GM21786 (cell line): ENCODE measurements around the gene LONP1.
"Not testable (repeated sequence)": the region's sequence is repeated elsewhere in the genome, so short reads cannot be mapped to it uniquely, and the experiment has no call there.

Experiments used
- ATAC-seq: cut with Tn5 transposase; IDR thresholded peaks from one replicate; pipeline ENCODE4 v1.9.1; 2021; ENCODE audit not compliant: unreplicated experiment

Gene LONP1

GRCh38 chr19:5693195-5694166 lies 26.5 kb downstream of the LONP1 start:
- no peak for ATAC-seq

DNA sequence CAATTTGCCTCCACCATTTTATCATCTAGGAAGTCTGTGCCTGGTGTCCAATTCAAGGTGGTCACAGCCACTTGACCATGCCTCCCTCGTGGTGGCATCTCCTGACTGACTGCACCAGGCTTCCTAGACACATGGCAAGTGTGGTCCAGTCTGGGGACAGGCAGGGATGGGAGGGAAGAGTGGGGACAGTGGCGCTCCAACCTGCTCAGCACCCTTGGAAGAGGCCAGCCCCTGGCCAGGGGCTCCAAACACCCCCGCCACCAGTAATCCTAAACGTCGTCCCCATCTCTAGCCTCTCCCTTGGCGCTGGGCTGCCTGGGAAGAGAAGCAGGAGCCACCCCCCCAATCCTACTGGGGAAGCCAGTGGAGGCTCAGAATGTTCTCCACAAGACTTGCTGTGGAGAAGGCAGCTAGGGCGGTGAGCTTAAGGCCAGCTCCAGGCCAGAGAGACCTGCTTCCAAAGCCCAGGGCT lies 27.2 kb downstream of the LONP1 start:
- no peak for ATAC-seq

DNA sequence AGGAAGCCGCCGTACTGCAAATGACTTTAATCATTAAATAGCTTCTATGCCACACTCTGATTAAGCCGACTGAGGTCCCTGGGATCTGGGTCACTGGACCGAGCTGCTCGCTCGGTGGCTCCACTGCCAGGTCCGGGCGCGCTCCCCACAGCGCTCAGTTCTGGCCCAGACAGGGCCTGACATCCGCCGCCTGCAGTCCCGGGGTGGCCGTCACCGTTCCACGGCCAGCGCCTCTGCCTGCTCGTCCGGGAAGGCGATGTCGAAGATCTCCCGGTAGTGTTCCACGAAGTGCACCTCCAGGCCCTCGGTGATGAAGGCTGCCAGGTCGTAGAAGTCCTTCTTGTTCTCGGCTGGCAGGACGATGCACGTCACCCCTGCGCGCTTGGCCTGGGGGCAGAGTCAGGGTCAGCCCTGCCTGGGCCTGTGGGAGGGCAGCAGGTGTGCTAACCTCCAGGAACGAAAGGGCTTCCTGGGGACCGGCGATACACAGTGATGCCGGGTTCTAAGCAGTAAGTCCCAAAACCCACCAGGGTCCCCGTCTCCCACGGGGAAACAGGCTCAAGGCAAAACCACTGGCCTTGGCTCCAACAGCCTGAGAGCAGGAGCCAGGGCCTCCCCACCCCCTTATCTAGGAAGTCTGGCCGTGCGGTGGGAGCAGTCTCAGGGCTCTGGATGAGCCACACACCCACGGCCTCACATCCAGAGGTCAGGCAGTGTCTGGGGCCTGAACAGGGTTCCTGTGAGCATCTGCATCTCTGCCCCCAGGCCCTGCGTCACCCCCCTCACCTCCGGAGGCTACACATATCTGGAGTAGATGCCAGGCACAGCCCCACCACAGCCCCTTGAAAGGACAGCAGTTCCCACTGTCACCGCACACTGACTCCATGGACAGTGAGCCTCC lies 27.9 kb downstream of the LONP1 start:
- no peak for ATAC-seq

DNA sequence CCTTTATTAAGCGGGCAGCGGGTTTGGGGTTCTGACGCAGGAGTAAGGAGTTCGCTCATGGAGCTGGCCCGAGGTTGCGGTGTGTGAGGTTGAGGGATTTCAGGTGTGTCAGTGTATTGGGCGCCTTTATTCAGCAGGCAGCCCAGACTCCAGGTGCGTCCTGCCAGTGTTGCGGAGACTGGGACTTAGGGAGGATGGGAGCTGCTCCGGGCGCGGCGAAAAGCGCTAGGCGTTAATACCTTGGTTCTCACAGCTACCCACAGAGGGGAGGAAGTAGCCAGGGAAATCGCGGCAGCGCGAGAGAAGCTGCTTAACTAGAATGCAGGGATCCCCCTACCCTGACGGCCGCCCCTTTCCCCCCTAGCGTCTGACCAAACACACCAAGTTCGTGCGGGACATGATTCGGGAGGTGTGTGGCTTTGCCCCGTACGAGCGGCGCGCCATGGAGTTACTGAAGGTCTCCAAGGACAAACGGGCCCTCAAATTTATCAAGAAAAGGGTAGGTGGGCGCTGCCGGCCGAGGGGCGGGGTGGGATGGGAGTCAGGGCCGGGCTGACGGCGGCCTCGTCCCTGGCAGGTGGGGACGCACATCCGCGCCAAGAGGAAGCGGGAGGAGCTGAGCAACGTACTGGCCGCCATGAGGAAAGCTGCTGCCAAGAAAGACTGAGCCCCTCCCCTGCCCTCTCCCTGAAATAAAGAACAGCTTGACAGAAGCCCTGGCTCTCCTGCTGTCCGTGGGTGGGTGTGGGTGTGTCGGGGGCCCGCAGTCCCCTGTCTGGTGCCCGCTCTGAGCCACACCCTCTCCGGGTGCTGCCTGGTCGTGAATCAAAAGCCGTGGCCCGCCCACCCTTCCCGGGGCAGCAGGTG lies 28.8 kb downstream of the LONP1 start:
- ATAC-seq: no peak

DNA sequence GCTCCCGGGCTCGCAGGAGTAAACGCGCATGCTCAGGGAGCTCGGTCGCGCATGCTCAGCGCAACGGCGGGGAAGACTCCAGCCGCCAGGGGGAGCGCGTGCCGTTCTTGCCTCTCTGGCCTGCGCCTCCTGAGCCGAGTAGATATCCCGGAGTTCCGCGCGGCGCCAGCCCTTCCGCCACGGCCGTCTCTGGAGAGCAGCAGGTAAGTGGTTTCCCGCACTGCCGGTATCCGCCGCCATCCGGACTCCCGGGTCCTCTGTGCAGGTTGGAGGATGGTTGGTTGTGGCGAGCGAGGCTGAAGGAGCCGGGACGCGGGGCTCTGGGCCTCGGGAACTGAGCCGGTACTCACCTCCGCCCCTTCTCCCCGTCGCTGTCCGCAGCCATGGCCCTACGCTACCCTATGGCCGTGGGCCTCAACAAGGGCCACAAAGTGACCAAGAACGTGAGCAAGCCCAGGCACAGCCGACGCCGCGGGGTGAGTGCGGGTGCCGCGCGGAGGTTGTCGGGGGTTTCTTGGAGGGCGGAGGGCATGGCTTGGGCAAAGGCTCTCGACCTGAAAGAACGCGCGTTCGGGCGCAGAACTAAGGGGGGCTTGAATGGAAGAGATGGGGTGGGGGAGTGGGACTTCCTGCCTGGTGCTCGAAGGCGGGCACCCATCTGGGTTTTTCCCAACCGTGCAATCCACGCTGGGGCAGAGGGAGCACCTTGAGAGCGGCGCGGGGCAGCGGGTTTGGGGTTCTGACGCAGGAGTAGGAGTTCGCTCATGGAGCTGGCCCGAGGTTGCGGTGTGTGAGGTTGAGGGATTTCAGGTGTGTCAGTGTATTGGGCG lies 29.6 kb downstream of the LONP1 start, which contains the start of gene RPL36:
Gene RPL36, plus strand, starts transcription at position 171 of the 830 bp plus-strand sequence. Its CDS starts 213 bp downstream, at position 384.
- ATAC-seq: peak; percentile 37

DNA sequence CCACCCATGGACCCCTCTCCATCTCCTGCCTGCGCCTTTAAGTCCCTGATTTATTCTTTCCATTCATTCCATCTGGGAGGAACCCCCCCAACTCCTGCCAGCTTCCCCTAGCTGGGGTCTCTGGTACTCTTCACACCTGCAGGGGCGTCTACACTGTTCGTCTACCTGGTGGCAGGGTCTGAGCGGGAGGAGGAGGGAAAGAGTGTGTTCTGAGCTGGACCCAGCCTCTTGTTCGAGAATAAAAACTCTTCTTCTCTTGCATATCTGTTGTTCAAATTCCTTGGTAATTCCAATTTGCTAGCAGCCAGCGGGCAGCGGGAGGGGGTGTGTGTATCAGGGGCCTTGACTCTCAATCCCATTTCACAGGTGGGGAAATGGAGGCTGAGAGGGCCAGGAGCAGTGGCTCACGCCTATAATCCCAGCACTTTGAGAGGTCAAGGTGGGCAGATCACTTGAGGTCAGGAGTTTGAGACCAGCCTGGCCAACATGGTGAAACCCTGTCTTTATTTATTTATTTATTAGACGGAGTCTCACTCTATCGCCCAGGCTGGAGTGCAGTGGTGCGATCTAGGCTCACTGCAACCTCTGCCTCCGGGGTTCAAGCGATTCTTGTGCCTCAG lies 31.6 kb downstream of the LONP1 start:
- ATAC-seq: not testable (repeated sequence)

GRCh38 chr19:5687360-5688198 lies 32.4 kb downstream of the LONP1 start:
- ATAC-seq: no peak

DNA sequence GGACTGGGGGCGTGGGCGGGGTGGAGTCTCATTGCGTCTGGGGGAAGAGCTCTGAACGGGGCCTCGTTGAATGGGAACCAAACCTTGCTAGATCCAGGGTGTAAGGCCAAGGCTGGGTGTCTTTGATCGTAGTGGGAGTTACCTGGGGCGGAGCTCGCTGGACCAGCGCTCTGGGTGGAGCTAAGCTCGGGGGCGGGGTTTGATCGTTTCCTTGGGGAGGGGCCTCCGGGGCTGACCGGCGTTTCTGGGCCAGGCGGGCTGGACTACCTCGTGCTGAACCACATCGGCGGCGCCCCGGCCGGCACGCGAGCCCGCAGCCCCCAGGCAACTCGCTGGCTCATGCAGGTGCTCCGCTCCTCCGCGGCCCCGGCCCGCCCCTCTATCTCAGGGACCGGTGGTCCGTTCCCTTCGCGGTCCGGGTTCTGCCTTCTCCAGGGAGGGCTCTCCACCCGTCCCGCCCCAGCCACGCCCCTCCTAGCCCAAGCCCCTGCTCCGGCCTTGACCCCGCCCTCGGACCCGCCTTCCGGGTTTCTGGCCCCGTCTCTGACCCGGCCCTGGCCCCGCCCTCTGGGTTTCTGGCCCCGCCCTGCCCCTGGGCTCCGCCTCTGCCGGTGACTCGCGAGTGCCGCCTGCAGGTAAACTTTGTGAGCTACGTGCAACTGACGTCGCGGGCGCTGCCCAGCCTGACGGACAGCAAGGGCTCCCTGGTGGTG lies 33.1 kb downstream of the LONP1 start:
- peak; percentile 53 for ATAC-seq

- ATAC-seq: no peak
These were observed 33.7 kb downstream of the LONP1 start for GRCh38 chr19:5686326-5686646.

DNA sequence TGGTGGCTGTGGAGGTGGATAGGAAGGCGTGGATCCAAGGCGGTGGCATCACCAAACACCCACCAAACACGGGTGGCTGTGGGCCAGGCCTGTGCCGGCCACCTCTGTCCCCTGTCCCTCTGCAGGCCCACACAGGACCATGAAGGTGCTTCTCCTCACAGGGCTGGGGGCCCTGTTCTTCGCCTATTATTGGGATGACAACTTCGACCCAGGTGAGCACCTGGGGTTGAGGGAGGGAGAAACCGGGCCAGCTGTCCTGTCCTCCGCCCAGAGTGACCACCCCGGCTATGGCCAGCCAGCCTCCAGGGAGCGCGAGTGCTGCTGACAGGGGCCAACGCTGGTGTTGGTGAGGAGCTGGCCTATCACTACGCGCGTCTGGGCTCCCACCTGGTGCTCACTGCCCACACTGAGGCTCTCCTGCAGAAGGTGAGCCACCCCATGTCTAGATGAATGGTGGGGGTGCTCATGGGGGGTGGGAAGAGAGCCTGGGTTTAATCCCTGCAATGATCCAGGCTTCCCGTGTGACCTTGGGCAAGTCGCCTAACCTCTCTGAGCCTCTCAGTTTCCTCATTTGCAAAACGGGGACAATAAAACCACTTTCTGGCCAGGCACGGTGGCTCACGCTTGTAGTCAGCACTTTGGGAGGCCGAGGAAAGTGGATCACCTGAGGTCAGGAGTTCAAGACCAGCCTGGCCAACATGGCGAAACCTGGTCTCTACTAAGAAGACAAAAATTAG lies 35.1 kb downstream of the LONP1 start:
- ATAC-seq: no peak

DNA sequence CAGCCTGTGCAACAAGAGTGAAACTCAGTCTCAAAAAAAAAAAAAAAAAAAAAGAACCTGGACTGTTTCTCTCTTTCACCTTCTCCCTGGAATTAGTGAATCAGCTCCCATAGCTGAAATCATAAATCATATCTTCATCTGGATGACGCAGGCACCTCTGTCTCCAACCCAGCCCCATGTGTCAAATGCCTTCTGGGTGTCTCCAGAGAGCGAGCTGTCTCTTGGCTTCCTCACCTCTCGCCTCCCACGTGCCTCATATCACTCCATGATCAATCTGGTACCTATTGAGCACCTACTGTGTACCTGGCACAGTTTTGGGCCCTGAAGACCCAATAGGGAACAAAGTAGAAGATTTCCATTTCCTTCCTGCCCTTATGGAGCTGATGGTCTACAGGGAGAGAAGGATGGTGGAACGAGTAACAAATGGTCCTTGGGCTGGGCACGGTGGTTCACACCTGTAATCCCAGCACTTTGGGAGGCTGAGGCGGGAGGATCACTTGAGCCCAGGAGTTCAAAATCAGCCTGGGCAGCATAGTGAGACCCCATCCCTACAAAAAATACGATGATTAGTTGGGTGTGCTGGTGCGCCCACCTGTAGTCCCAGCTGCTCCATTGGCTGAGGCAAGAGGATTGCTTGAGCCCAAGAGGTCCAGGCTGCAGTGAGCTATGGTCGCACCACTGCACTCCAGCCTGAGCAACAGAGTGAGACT lies 36.6 kb downstream of the LONP1 start:
- ATAC-seq: no peak

GRCh38 chr19:5682107-5682482 lies 37.9 kb downstream of the LONP1 start:
- no peak for ATAC-seq

- no peak for ATAC-seq
These were observed 38.4 kb downstream of the LONP1 start for GRCh38 chr19:5681391-5682106.

DNA sequence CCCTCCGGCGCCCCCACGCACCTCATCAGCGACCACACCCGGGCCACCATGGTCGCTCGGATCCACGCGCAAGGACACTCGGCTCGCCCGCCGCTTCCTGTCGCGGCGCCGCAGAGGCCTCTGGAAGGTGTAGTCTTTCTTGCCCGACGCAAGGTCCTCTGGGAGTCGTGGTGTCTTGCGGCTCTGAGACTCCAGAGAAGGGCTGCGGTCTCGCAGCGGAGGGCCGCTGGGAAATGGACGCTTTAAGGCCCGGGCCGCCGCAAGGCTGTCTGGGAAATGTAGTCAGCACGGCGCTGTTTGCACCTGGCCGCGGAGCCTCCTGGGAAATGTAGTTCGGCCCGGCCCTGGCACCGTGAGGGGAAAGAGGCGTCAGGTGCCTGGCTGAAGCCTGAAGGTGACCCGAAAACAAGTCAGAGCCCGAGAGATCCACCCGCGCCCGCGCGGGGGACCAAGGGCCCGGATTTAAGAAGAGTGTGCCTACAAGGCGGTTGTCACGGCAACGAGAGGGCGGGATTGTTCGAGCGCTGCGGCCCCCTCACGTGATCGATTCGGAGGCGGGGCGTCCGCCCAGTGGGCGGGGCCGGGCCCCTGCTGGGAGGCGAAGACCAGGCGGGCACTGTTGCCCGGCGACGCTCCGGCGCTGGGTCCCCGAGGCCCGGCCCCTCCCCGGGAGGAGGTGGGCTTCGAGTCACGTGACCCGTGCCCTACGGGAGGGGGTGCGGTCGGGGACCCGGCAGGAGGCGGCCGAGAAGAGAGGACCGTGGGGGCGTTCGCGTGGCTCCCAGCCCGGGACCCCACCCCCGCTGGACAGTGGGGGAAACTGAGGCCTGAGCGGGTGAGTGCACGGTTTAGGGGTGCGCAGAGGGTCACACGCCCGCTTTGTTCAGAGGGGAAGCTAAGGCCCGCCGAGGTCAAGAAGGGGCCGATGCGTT lies 39.2 kb downstream of the LONP1 start, which contains the start of the genes HSD11B1L and MICOS13:
Gene HSD11B1L, plus strand, starts transcription at position 591 of the 932 bp plus-strand sequence. CDS start 3,806 bp downstream, outside the sequence.
Gene MICOS13, minus strand, starts transcription at position 80 of the 932 bp plus-strand sequence. Its CDS starts 30 bp downstream, at position 50.
- ATAC-seq: peak; percentile 91

DNA sequence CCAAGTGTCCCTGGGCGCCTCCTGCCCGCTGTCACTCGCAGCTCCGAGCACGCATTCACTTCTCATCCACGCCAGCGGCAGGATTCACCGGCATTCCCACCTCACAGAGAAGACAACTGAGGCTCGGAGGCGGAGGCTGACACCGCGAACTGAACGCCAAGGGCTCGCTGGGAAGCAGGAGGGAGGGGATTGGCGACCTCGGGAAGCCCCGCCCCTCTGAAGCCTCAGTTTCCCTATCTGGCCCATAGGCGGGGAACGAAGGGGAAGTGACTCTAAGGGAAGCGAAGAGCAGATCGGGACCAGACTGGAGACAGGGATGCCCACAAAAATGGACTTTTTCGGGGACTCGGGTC lies 39.9 kb downstream of the LONP1 start:
- no peak for ATAC-seq
